GM19468 (cell line): ENCODE data around the gene TMEM134.
"Not testable (repeated sequence)": the region's sequence is repeated elsewhere in the genome, so short reads cannot be mapped to it uniquely, and the experiment has no call there.

Experiments used
- ATAC-seq: cut with Tn5 transposase; IDR thresholded peaks from one replicate; pipeline ENCODE4 v1.9.1; 2021; ENCODE audit warnings: mild to moderate bottlenecking, moderate library complexity, moderate number of reproducible peaks; ENCODE audit not compliant: unreplicated experiment; ENCODE audit errors: extremely low read depth

The TMEM134 gene

GRCh38 chr11:67468759-67469507 is at the start of gene TMEM134:
Gene TMEM134 (minus strand): TSS chr11:67469251. CDS start chr11:67469192, 59 bp downstream.
- ATAC-seq, result peak; percentile 36

GRCh38 chr11:67517784-67518552 is 48.9 kb upstream of the TMEM134 start:
- ATAC-seq, result no peak

- ATAC-seq, result no peak
Measured at GRCh38 chr11:67516806-67517205, 47.8 kb upstream of the TMEM134 start.

GRCh38 chr11:67514116-67514515 is 45.1 kb upstream of the TMEM134 start:
- ATAC-seq, result no peak

- not testable (repeated sequence) for ATAC-seq
Measured at GRCh38 chr11:67511558-67511957, 42.5 kb upstream of the TMEM134 start.

- no peak for ATAC-seq
Measured at GRCh38 chr11:67510023-67510345, 40.9 kb upstream of the TMEM134 start.

GRCh38 chr11:67508486-67509121 is 39.6 kb upstream of the TMEM134 start:
- ATAC-seq, result peak; percentile 27

- peak; percentile 64 for ATAC-seq
Measured at GRCh38 chr11:67507864-67508485, 38.9 kb upstream of the TMEM134 start, which contains the start of gene CDK2AP2. Gene CDK2AP2 (minus strand): TSS chr11:67508162. CDS start chr11:67508082, 80 bp downstream.

- no peak for ATAC-seq
Measured at GRCh38 chr11:67507242-67507863, 38.3 kb upstream of the TMEM134 start.

- no peak for ATAC-seq
Measured at GRCh38 chr11:67506426-67507051, 37.5 kb upstream of the TMEM134 start.

- ATAC-seq, result no peak
Measured at GRCh38 chr11:67505605-67506396, 36.8 kb upstream of the TMEM134 start.

GRCh38 chr11:67504950-67505581 is 36.0 kb upstream of the TMEM134 start, which contains the start of gene PITPNM1:
Gene PITPNM1 (minus strand): TSS chr11:67505363. CDS start chr11:67504180, 1,183 bp downstream.
- no peak for ATAC-seq

GRCh38 chr11:67504005-67504949 is 35.2 kb upstream of the TMEM134 start:
- ATAC-seq, result no peak

GRCh38 chr11:67503119-67504004 is 34.3 kb upstream of the TMEM134 start:
- ATAC-seq, result no peak

GRCh38 chr11:67502328-67502979 is 33.4 kb upstream of the TMEM134 start:
- ATAC-seq, result no peak

- ATAC-seq, result no peak
Measured at GRCh38 chr11:67501854-67502253, 32.8 kb upstream of the TMEM134 start.
